Osteoblast (primary cell): ENCODE measurements around the gene FA2H. TPM values are rescaled to one million over a fixed set of nuclear protein-coding genes. Genes with fewer than 3 reads are reported as not detected.
"Not testable (repeated sequence)": the region's sequence is repeated elsewhere in the genome, so short reads cannot be mapped to it uniquely, and the experiment has no call there.

Experiments
- DNase-seq: peaks from one replicate; pipeline ENCODE4 v3.0.0; 2011; ENCODE audit warnings: low spot score, mixed read lengths; ENCODE audit not compliant: insufficient read length; ENCODE audit errors: missing footprints
- H2AFZ ChIP-seq: 2 replicates; pipeline ENCODE4 v1.6.0; 2011; ENCODE audit warnings: mild to moderate bottlenecking, low read length
- H3K27ac ChIP-seq: 2 replicates; pipeline ENCODE4 v1.5.1; 2011; ENCODE audit warnings: mild to moderate bottlenecking, low read depth, low read length, moderate library complexity
- H3K27me3 ChIP-seq: 2 replicates; pipeline ENCODE4 v1.6.0; 2012; ENCODE audit warnings: mild to moderate bottlenecking, control low read depth, inconsistent platforms, low read length, moderate library complexity; ENCODE audit not compliant: insufficient read depth
- H3K36me3 ChIP-seq: 2 replicates; pipeline ENCODE4 v1.5.1; 2011; ENCODE audit warnings: mild to moderate bottlenecking, low read length, control low read depth, moderate library complexity; ENCODE audit not compliant: insufficient read depth
- H3K4me1 ChIP-seq: 2 replicates; pipeline ENCODE4 v1.5.1; 2011; ENCODE audit warnings: mild to moderate bottlenecking, low read length, control low read depth, moderate library complexity; ENCODE audit not compliant: insufficient read depth
- H3K4me2 ChIP-seq: 2 replicates; pipeline ENCODE4 v1.6.0; 2011; ENCODE audit warnings: mild to moderate bottlenecking, low read length; ENCODE audit not compliant: insufficient read depth
- H3K4me3 ChIP-seq: fragments of 200-600 bp; sonication (generic); 3 replicates; pipeline ENCODE4 v1.5.1; 2012; ENCODE audit warnings: mild to moderate bottlenecking, low read length, inconsistent platforms; ENCODE audit not compliant: insufficient read depth
- H3K79me2 ChIP-seq: 2 replicates; pipeline ENCODE4 v1.6.0; 2012; ENCODE audit warnings: mild to moderate bottlenecking, low read length, control low read depth, inconsistent platforms; ENCODE audit not compliant: insufficient read depth
- H3K9me3 ChIP-seq: 2 replicates; pipeline ENCODE4 v1.5.1; 2011; ENCODE audit warnings: low read depth, low read length, control low read depth
- H4K20me1 ChIP-seq: 2 replicates; pipeline ENCODE4 v1.6.0; 2012; ENCODE audit warnings: mild to moderate bottlenecking, low read length, control low read depth; ENCODE audit not compliant: insufficient read depth
- total RNA-seq: library from RNA; depleted of rRNA; stranded (reverse); fragments of >200 nt; gene quantifications from 2 replicates; pipeline ENCODE4 v1.2.3, GENCODE V29; 2012
- TF ChIP-seq, protein P1 (sequence below): IDR thresholded peaks from 2 replicates; pipeline ENCODE4 v1.5.1; 2011; ENCODE audit warnings: mild to moderate bottlenecking, low read depth, low read length, moderate library complexity; ENCODE audit errors: extremely low read depth

Gene FA2H
- total RNA-seq, 1 donor, result not detected

DNA sequence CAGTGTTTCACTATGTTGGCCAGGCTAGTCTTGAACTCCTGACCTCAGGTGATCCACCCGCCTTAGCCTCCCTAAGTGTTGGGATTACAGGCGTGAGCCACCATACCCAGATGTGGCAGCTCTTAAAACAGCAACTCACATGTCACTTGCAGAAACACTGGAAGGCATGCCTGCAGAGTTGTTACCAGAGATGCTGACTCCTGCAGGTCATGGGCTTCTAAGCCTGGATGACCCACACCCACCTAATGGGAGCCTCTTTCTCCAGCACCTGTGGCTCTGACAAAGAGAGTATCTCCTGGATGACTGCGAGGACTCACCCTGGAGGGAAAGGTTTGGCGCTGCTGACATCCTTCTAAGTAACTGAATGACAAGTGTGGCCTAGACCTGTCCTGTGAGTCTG lies 96.8 kb downstream of the FA2H start:
- no peaks in the 10 kb centered on the region for H3K4me1 ChIP-seq
- H3K79me2 ChIP-seq, result no peaks in the 10 kb centered on the region
- no peak overlapping the region for H3K4me3 ChIP-seq
- DNase-seq, result no peak
- H3K4me2 ChIP-seq, result no peak overlapping the region
- TF ChIP-seq, protein P1, sequence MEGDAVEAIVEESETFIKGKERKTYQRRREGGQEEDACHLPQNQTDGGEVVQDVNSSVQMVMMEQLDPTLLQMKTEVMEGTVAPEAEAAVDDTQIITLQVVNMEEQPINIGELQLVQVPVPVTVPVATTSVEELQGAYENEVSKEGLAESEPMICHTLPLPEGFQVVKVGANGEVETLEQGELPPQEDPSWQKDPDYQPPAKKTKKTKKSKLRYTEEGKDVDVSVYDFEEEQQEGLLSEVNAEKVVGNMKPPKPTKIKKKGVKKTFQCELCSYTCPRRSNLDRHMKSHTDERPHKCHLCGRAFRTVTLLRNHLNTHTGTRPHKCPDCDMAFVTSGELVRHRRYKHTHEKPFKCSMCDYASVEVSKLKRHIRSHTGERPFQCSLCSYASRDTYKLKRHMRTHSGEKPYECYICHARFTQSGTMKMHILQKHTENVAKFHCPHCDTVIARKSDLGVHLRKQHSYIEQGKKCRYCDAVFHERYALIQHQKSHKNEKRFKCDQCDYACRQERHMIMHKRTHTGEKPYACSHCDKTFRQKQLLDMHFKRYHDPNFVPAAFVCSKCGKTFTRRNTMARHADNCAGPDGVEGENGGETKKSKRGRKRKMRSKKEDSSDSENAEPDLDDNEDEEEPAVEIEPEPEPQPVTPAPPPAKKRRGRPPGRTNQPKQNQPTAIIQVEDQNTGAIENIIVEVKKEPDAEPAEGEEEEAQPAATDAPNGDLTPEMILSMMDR, result no peak
- no peak overlapping the region for H2AFZ ChIP-seq
- no peaks in the 10 kb centered on the region for H3K27me3 ChIP-seq
- H3K9me3 ChIP-seq, result no peaks in the 10 kb centered on the region
- peaks cover 21% of the 10 kb centered on the region for H3K36me3 ChIP-seq
- no peak overlapping the region for H3K27ac ChIP-seq
- no peaks in the 10 kb centered on the region for H4K20me1 ChIP-seq

DNA sequence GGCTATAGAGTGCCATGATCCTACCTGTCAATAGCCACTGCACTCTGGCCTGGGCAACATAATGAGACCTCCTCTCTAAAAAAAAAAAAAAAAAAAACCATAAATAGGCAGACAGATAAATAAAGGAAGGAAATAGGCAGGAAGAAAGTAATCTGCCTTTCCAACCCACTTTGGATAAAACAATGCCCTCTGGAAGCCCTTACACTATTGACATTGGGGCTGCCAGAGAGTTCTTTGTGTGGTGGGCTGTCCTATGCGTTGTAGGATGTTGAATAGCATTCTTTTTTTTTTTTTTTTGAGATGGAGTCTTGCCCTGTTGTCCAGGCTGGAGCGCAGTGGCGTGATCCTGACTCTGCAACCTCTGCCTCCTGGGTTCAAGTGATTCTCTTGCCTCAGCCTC lies 100.7 kb downstream of the FA2H start:
- TF ChIP-seq, protein P1, result no peak
- Histone ChIP-seq H3K4me1 (no peaks in the 10 kb centered on the region), H3K27ac (no peak overlapping the region)

DNA sequence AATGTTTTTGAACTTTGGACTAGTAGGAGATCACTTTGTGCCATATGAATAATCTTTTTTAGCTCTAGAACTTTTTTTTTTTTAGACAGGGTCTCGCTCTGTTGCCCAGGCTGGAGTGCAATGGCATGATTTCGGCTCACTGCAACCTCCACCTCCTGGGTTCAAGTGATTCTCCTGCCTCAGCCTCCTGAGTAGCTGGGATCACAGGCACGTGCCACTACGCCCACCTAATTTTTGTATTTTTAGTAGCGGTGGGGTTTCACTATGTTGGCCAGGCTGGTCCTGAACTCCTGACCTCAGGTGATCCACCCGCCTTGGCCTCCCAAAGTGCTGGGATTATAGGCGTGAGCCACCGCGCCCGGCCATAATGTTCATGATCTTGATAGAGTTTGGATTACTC lies 105.7 kb downstream of the FA2H start:
- H3K4me2 ChIP-seq, H4K20me1 ChIP-seq, H3K4me3 ChIP-seq, H3K4me1 ChIP-seq, H2AFZ ChIP-seq, H3K27ac ChIP-seq, H3K9me3 ChIP-seq, DNase-seq, H3K27me3 ChIP-seq: not testable (repeated sequence)
- peaks cover 28% of the 10 kb centered on the region for H3K79me2 ChIP-seq
- peaks cover 10% of the 10 kb centered on the region for H3K36me3 ChIP-seq

More for the DNA sequence above, 100.7 kb downstream of the FA2H start:
- Histone ChIP-seq H4K20me1 (no peaks in the 10 kb centered on the region), H3K9me3 (no peaks in the 10 kb centered on the region), H2AFZ (no peak overlapping the region), H3K79me2 (no peaks in the 10 kb centered on the region), H3K4me2 (no peak overlapping the region), H3K4me3 (no peak overlapping the region), H3K36me3 (peaks cover 9% of the 10 kb centered on the region), H3K27me3 (no peaks in the 10 kb centered on the region)
- no peak for DNase-seq

DNA sequence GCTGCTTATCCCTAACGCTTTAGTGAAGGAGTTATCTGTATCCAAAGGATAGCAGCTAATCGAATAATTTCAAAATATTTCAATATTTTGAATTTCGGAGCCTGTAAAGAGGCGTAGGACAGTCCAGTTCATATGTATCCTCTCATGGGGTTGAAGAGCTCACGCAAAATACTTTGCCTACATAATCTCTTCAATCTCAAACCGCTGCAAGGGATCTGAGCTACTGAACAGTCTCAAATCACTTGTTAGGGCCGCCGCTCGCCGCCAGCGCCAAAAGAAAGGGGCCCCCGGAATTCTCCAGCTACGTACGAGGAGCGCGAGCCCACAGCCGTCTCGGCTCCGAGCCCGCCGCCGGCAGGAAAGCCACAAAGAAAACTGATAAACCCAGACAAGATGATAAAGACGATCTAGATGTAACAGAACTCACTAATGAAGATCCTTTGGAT lies 107.3 kb downstream of the FA2H start:
- H4K20me1 ChIP-seq, result no peaks in the 10 kb centered on the region
- peaks cover 43% of the 10 kb centered on the region for H3K79me2 ChIP-seq
- H3K9me3 ChIP-seq, result no peaks in the 10 kb centered on the region
- DNase-seq, result peak; percentile 87
- no peaks in the 10 kb centered on the region for H3K27me3 ChIP-seq
- peaks cover 8% of the 10 kb centered on the region for H3K4me1 ChIP-seq
- peak overlapping the region; percentile 24 for H3K27ac ChIP-seq
- TF ChIP-seq, protein P1, result no peak
- peak overlapping the region; percentile 97 for H2AFZ ChIP-seq
- peak overlapping the region; percentile 95 for H3K4me2 ChIP-seq
- H3K36me3 ChIP-seq, result peaks cover 23% of the 10 kb centered on the region
- H3K4me3 ChIP-seq, result peak overlapping the region; percentile 94
